ENCODE data around the gene CDC42BPA. TPM values are rescaled to one million over a fixed set of nuclear protein-coding genes. Genes with fewer than 3 reads are reported as not detected.

Gene CDC42BPA
- total and polyA plus RNA-seq, 2 donors = 3.7 to 3.9 TPM

GRCh38 chr1:227315629-227316346 lies 2.5 kb downstream of the CDC42BPA start:
- 87% methylated on average over 7 of the region's 7 CpGs for WGBS
- Histone ChIP-seq H3K36me3 (ENCODE audit: control insufficient read depth in 2 of 2, insufficient read depth in 2 of 2, low read length in 1 of 2) (no peaks in the 10 kb centered on the region), H3K27me3 (ENCODE audit: control insufficient read depth in 2 of 2, insufficient read depth in 1 of 2, low read length in 1 of 2) (peaks cover 19 to 49% of the 10 kb centered on the region in 2 donors), H3K4me3 (ENCODE audit: low read length in 2 of 2) (no peak overlapping the region), H3K27ac (ENCODE audit: low read depth in 1 of 2, low read length in 1 of 2) (no peak overlapping the region), H3K9me3 (ENCODE audit: control insufficient read depth in 2 of 2, insufficient read depth in 1 of 2, low read length in 1 of 2) (no peaks in the 10 kb centered on the region), H3K4me1 (ENCODE audit: control insufficient read depth in 2 of 2, insufficient read depth in 2 of 2, low read length in 2 of 2) (peaks cover 0 to 9% of the 10 kb centered on the region in 2 donors)
- DNase-seq (ENCODE audit: low read depth in 6 of 9, low spot score in 9 of 9) = no peak

GRCh38 chr1:227314014-227314848 lies 4.1 kb downstream of the CDC42BPA start:
- no peak for DNase-seq (ENCODE audit: low read depth in 6 of 9, low spot score in 9 of 9)
- 95% methylated on average over 6 of the region's 6 CpGs for WGBS
- Histone ChIP-seq H3K9me3 (ENCODE audit: control insufficient read depth in 2 of 2, insufficient read depth in 1 of 2, low read length in 1 of 2) (no peaks in the 10 kb centered on the region), H3K27me3 (ENCODE audit: control insufficient read depth in 2 of 2, insufficient read depth in 1 of 2, low read length in 1 of 2) (peaks cover 15 to 33% of the 10 kb centered on the region in 2 donors), H3K36me3 (ENCODE audit: control insufficient read depth in 2 of 2, insufficient read depth in 2 of 2, low read length in 1 of 2) (no peaks in the 10 kb centered on the region), H3K4me1 (ENCODE audit: control insufficient read depth in 2 of 2, insufficient read depth in 2 of 2, low read length in 2 of 2) (peaks cover 0 to 9% of the 10 kb centered on the region in 2 donors), H3K27ac (ENCODE audit: low read depth in 1 of 2, low read length in 1 of 2) (no peak overlapping the region), H3K4me3 (ENCODE audit: low read length in 2 of 2) (no peak overlapping the region)

GRCh38 chr1:227312361-227313025 lies 5.8 kb downstream of the CDC42BPA start:
- Histone ChIP-seq H3K27me3 (ENCODE audit: control insufficient read depth in 2 of 2, insufficient read depth in 1 of 2, low read length in 1 of 2) (peaks cover 4 to 17% of the 10 kb centered on the region in 2 donors), H3K4me1 (ENCODE audit: control insufficient read depth in 2 of 2, insufficient read depth in 2 of 2, low read length in 2 of 2) (peaks cover 0 to under 1% of the 10 kb centered on the region in 2 donors), H3K4me3 (ENCODE audit: low read length in 2 of 2) (no peak overlapping the region), H3K36me3 (ENCODE audit: control insufficient read depth in 2 of 2, insufficient read depth in 2 of 2, low read length in 1 of 2) (no peaks in the 10 kb centered on the region), H3K9me3 (ENCODE audit: control insufficient read depth in 2 of 2, insufficient read depth in 1 of 2, low read length in 1 of 2) (no peaks in the 10 kb centered on the region), H3K27ac (ENCODE audit: low read depth in 1 of 2, low read length in 1 of 2) (no peak overlapping the region)
- DNase-seq (ENCODE audit: low read depth in 6 of 9, low spot score in 9 of 9) = no peak
- WGBS = 96% methylated on average over 6 of the region's 6 CpGs

GRCh38 chr1:227311389-227312001 lies 6.8 kb downstream of the CDC42BPA start:
- Histone ChIP-seq H3K4me1 (ENCODE audit: control insufficient read depth in 2 of 2, insufficient read depth in 2 of 2, low read length in 2 of 2) (no peaks in the 10 kb centered on the region), H3K4me3 (ENCODE audit: low read length in 2 of 2) (no peak overlapping the region), H3K27me3 (ENCODE audit: control insufficient read depth in 2 of 2, insufficient read depth in 1 of 2, low read length in 1 of 2) (peaks cover 1 to 7% of the 10 kb centered on the region in 2 donors), H3K36me3 (ENCODE audit: control insufficient read depth in 2 of 2, insufficient read depth in 2 of 2, low read length in 1 of 2) (no peaks in the 10 kb centered on the region), H3K9me3 (ENCODE audit: control insufficient read depth in 2 of 2, insufficient read depth in 1 of 2, low read length in 1 of 2) (no peaks in the 10 kb centered on the region), H3K27ac (ENCODE audit: low read depth in 1 of 2, low read length in 1 of 2) (no peak overlapping the region)
- 95% methylated on average over 4 of the region's 4 CpGs for WGBS
- DNase-seq (ENCODE audit: low read depth in 6 of 9, low spot score in 9 of 9) = no peak

GRCh38 chr1:227308367-227309336 lies 9.6 kb downstream of the CDC42BPA start:
- Histone ChIP-seq H3K9me3 (ENCODE audit: control insufficient read depth in 2 of 2, insufficient read depth in 1 of 2, low read length in 1 of 2) (no peaks in the 10 kb centered on the region), H3K36me3 (ENCODE audit: control insufficient read depth in 2 of 2, insufficient read depth in 2 of 2, low read length in 1 of 2) (no peaks in the 10 kb centered on the region), H3K4me1 (ENCODE audit: control insufficient read depth in 2 of 2, insufficient read depth in 2 of 2, low read length in 2 of 2) (no peaks in the 10 kb centered on the region), H3K4me3 (ENCODE audit: low read length in 2 of 2) (no peak overlapping the region), H3K27ac (ENCODE audit: low read depth in 1 of 2, low read length in 1 of 2) (no peak overlapping the region), H3K27me3 (ENCODE audit: control insufficient read depth in 2 of 2, insufficient read depth in 1 of 2, low read length in 1 of 2) (no peaks in the 10 kb centered on the region)
- 84% methylated on average over 6 of the region's 6 CpGs for WGBS
- DNase-seq (ENCODE audit: low read depth in 6 of 9, low spot score in 9 of 9) = no peak

- Histone ChIP-seq H3K27ac (ENCODE audit: low read depth in 1 of 2, low read length in 1 of 2) (no peak overlapping the region), H3K4me1 (ENCODE audit: control insufficient read depth in 2 of 2, insufficient read depth in 2 of 2, low read length in 2 of 2) (no peaks in the 10 kb centered on the region), H3K4me3 (ENCODE audit: low read length in 2 of 2) (no peak overlapping the region), H3K27me3 (ENCODE audit: control insufficient read depth in 2 of 2, insufficient read depth in 1 of 2, low read length in 1 of 2) (no peaks in the 10 kb centered on the region), H3K9me3 (ENCODE audit: control insufficient read depth in 2 of 2, insufficient read depth in 1 of 2, low read length in 1 of 2) (no peaks in the 10 kb centered on the region), H3K36me3 (ENCODE audit: control insufficient read depth in 2 of 2, insufficient read depth in 2 of 2, low read length in 1 of 2) (no peaks in the 10 kb centered on the region)
- 98% methylated on average over 3 of the region's 3 CpGs for WGBS
- DNase-seq (ENCODE audit: low read depth in 6 of 9, low spot score in 9 of 9) = no peak
These were observed 11.6 kb downstream of the CDC42BPA start for GRCh38 chr1:227306689-227307088.

GRCh38 chr1:227305894-227306626 lies 12.2 kb downstream of the CDC42BPA start:
- H3K36me3 ChIP-seq (ENCODE audit: control insufficient read depth in 2 of 2, insufficient read depth in 2 of 2, low read length in 1 of 2) = no peaks in the 10 kb centered on the region
- H3K27ac ChIP-seq (ENCODE audit: low read depth in 1 of 2, low read length in 1 of 2) = no peak overlapping the region
- H3K27me3 ChIP-seq (ENCODE audit: control insufficient read depth in 2 of 2, insufficient read depth in 1 of 2, low read length in 1 of 2) = no peaks in the 10 kb centered on the region
- no peak overlapping the region for H3K4me3 ChIP-seq (ENCODE audit: low read length in 2 of 2)
- no peaks in the 10 kb centered on the region for H3K4me1 ChIP-seq (ENCODE audit: control insufficient read depth in 2 of 2, insufficient read depth in 2 of 2, low read length in 2 of 2)
- 96% methylated on average over 6 of the region's 6 CpGs for WGBS
- H3K9me3 ChIP-seq (ENCODE audit: control insufficient read depth in 2 of 2, insufficient read depth in 1 of 2, low read length in 1 of 2) = no peaks in the 10 kb centered on the region
- DNase-seq (ENCODE audit: low read depth in 6 of 9, low spot score in 9 of 9) = peak in 1 of 9 donors; percentile 21

- Histone ChIP-seq H3K27ac (ENCODE audit: low read depth in 1 of 2, low read length in 1 of 2) (no peak overlapping the region), H3K4me3 (ENCODE audit: low read length in 2 of 2) (no peak overlapping the region), H3K36me3 (ENCODE audit: control insufficient read depth in 2 of 2, insufficient read depth in 2 of 2, low read length in 1 of 2) (no peaks in the 10 kb centered on the region), H3K9me3 (ENCODE audit: control insufficient read depth in 2 of 2, insufficient read depth in 1 of 2, low read length in 1 of 2) (no peaks in the 10 kb centered on the region), H3K4me1 (ENCODE audit: control insufficient read depth in 2 of 2, insufficient read depth in 2 of 2, low read length in 2 of 2) (no peaks in the 10 kb centered on the region), H3K27me3 (ENCODE audit: control insufficient read depth in 2 of 2, insufficient read depth in 1 of 2, low read length in 1 of 2) (no peaks in the 10 kb centered on the region)
- no peak for DNase-seq (ENCODE audit: low read depth in 6 of 9, low spot score in 9 of 9)
These were observed 13.6 kb downstream of the CDC42BPA start for GRCh38 chr1:227304665-227305064.
